Measurements from ENCODE around the gene SLC2A4.
A peak's percentile ranks its signal among the peaks of the same experiment; 100 is the strongest.

Gene SLC2A4

GRCh38 chr17:7256766-7257456 lies 24.6 kb upstream of the SLC2A4 start:
- Histone ChIP-seq H3K9me3 (ENCODE audit: control insufficient read depth in 2 of 2, low read length in 2 of 2) (no peaks in the 10 kb centered on the region), H3K4me3 (ENCODE audit: low read length in 2 of 2) (no peak overlapping the region), H3K27ac (ENCODE audit: low read depth in 2 of 2, low read length in 2 of 2) (peak overlapping the region; percentile 97 to 100), H3K36me3 (ENCODE audit: control insufficient read depth in 2 of 2, insufficient read depth in 2 of 2, low read length in 2 of 2) (peaks cover 27 to 31% of the 10 kb centered on the region in 2 donors), H3K9ac (ENCODE audit: low read depth in 1 of 2, low read length in 2 of 2) (peak overlapping the region in 1 of 2 donors; percentile 53), H3K27me3 (ENCODE audit: control insufficient read depth in 2 of 2, insufficient read depth in 2 of 2, low read length in 2 of 2) (peaks cover 0 to 2% of the 10 kb centered on the region in 2 donors), H3K4me1 (ENCODE audit: control insufficient read depth in 2 of 2, insufficient read depth in 2 of 2, low read length in 2 of 2) (peaks cover 27 to 34% of the 10 kb centered on the region in 2 donors)

- H3K27me3 ChIP-seq (ENCODE audit: control insufficient read depth in 2 of 2, insufficient read depth in 2 of 2, low read length in 2 of 2), result peaks cover 6 to 8% of the 10 kb centered on the region in 2 donors
- peaks cover 30 to 31% of the 10 kb centered on the region in 2 donors for H3K4me1 ChIP-seq (ENCODE audit: control insufficient read depth in 2 of 2, insufficient read depth in 2 of 2, low read length in 2 of 2)
- peak overlapping the region; percentile 97 to 100 for H3K27ac ChIP-seq (ENCODE audit: low read depth in 2 of 2, low read length in 2 of 2)
- no peaks in the 10 kb centered on the region for H3K9me3 ChIP-seq (ENCODE audit: control insufficient read depth in 2 of 2, low read length in 2 of 2)
- H3K36me3 ChIP-seq (ENCODE audit: control insufficient read depth in 2 of 2, insufficient read depth in 2 of 2, low read length in 2 of 2), result peaks cover 27 to 29% of the 10 kb centered on the region in 2 donors
- H3K9ac ChIP-seq (ENCODE audit: low read depth in 1 of 2, low read length in 2 of 2), result peak overlapping the region; percentile 71 to 100
- peak overlapping the region; percentile 38 to 87 for H3K4me3 ChIP-seq (ENCODE audit: low read length in 2 of 2)
These were observed 22.6 kb upstream of the SLC2A4 start for GRCh38 chr17:7258731-7259554.

GRCh38 chr17:7259555-7259889 lies 22.0 kb upstream of the SLC2A4 start:
- Histone ChIP-seq H3K4me3 (ENCODE audit: low read length in 2 of 2) (peak overlapping the region; percentile 38 to 87), H3K4me1 (ENCODE audit: control insufficient read depth in 2 of 2, insufficient read depth in 2 of 2, low read length in 2 of 2) (peaks cover 33 to 36% of the 10 kb centered on the region in 2 donors), H3K27me3 (ENCODE audit: control insufficient read depth in 2 of 2, insufficient read depth in 2 of 2, low read length in 2 of 2) (peaks cover 6 to 8% of the 10 kb centered on the region in 2 donors), H3K27ac (ENCODE audit: low read depth in 2 of 2, low read length in 2 of 2) (peak overlapping the region; percentile 97 to 100), H3K9me3 (ENCODE audit: control insufficient read depth in 2 of 2, low read length in 2 of 2) (no peaks in the 10 kb centered on the region), H3K36me3 (ENCODE audit: control insufficient read depth in 2 of 2, insufficient read depth in 2 of 2, low read length in 2 of 2) (peaks cover 25 to 26% of the 10 kb centered on the region in 2 donors), H3K9ac (ENCODE audit: low read depth in 1 of 2, low read length in 2 of 2) (peak overlapping the region; percentile 71 to 100)

GRCh38 chr17:7260151-7260550 lies 21.4 kb upstream of the SLC2A4 start:
- Histone ChIP-seq H3K27me3 (ENCODE audit: control insufficient read depth in 2 of 2, insufficient read depth in 2 of 2, low read length in 2 of 2) (peaks cover 6 to 8% of the 10 kb centered on the region in 2 donors), H3K9ac (ENCODE audit: low read depth in 1 of 2, low read length in 2 of 2) (peak overlapping the region; percentile 71 to 100), H3K27ac (ENCODE audit: low read depth in 2 of 2, low read length in 2 of 2) (peak overlapping the region; percentile 97 to 100), H3K9me3 (ENCODE audit: control insufficient read depth in 2 of 2, low read length in 2 of 2) (no peaks in the 10 kb centered on the region), H3K4me3 (ENCODE audit: low read length in 2 of 2) (peak overlapping the region; percentile 87 to 98), H3K4me1 (ENCODE audit: control insufficient read depth in 2 of 2, insufficient read depth in 2 of 2, low read length in 2 of 2) (peaks cover 33 to 37% of the 10 kb centered on the region in 2 donors), H3K36me3 (ENCODE audit: control insufficient read depth in 2 of 2, insufficient read depth in 2 of 2, low read length in 2 of 2) (peaks cover 19 to 21% of the 10 kb centered on the region in 2 donors)

GRCh38 chr17:7260651-7261378 lies 20.7 kb upstream of the SLC2A4 start:
- Histone ChIP-seq H3K9me3 (ENCODE audit: control insufficient read depth in 2 of 2, low read length in 2 of 2) (no peaks in the 10 kb centered on the region), H3K27me3 (ENCODE audit: control insufficient read depth in 2 of 2, insufficient read depth in 2 of 2, low read length in 2 of 2) (peaks cover 6 to 8% of the 10 kb centered on the region in 2 donors), H3K4me1 (ENCODE audit: control insufficient read depth in 2 of 2, insufficient read depth in 2 of 2, low read length in 2 of 2) (peaks cover 33 to 37% of the 10 kb centered on the region in 2 donors), H3K36me3 (ENCODE audit: control insufficient read depth in 2 of 2, insufficient read depth in 2 of 2, low read length in 2 of 2) (peaks cover 16 to 21% of the 10 kb centered on the region in 2 donors), H3K4me3 (ENCODE audit: low read length in 2 of 2) (peak overlapping the region; percentile 87 to 98), H3K9ac (ENCODE audit: low read depth in 1 of 2, low read length in 2 of 2) (peak overlapping the region; percentile 71 to 100), H3K27ac (ENCODE audit: low read depth in 2 of 2, low read length in 2 of 2) (peak overlapping the region; percentile 97 to 100)

- Histone ChIP-seq H3K4me3 (ENCODE audit: low read length in 2 of 2) (peak overlapping the region; percentile 87 to 98), H3K27me3 (ENCODE audit: control insufficient read depth in 2 of 2, insufficient read depth in 2 of 2, low read length in 2 of 2) (peaks cover 6 to 8% of the 10 kb centered on the region in 2 donors), H3K36me3 (ENCODE audit: control insufficient read depth in 2 of 2, insufficient read depth in 2 of 2, low read length in 2 of 2) (peaks cover 10 to 17% of the 10 kb centered on the region in 2 donors), H3K27ac (ENCODE audit: low read depth in 2 of 2, low read length in 2 of 2) (peak overlapping the region; percentile 97 to 100), H3K9ac (ENCODE audit: low read depth in 1 of 2, low read length in 2 of 2) (peak overlapping the region; percentile 95 to 100), H3K9me3 (ENCODE audit: control insufficient read depth in 2 of 2, low read length in 2 of 2) (no peaks in the 10 kb centered on the region), H3K4me1 (ENCODE audit: control insufficient read depth in 2 of 2, insufficient read depth in 2 of 2, low read length in 2 of 2) (peaks cover 35 to 37% of the 10 kb centered on the region in 2 donors)
These were observed 19.9 kb upstream of the SLC2A4 start for GRCh38 chr17:7261379-7262191.

- H3K4me3 ChIP-seq (ENCODE audit: low read length in 2 of 2), result peak within 1 kb of the TSS; percentile 87 to 98
- peak within 1 kb of the TSS; percentile 97 to 100 for H3K27ac ChIP-seq (ENCODE audit: low read depth in 2 of 2, low read length in 2 of 2)
- H3K4me1 ChIP-seq (ENCODE audit: control insufficient read depth in 2 of 2, insufficient read depth in 2 of 2, low read length in 2 of 2), result peaks cover 35 to 37% of the 10 kb centered on the region in 2 donors
- H3K36me3 ChIP-seq (ENCODE audit: control insufficient read depth in 2 of 2, insufficient read depth in 2 of 2, low read length in 2 of 2), result peaks cover 7 to 14% of the 10 kb centered on the region in 2 donors
- H3K9ac ChIP-seq (ENCODE audit: low read depth in 1 of 2, low read length in 2 of 2), result peak within 1 kb of the TSS; percentile 95 to 100
- no peaks in the 10 kb centered on the region for H3K9me3 ChIP-seq (ENCODE audit: control insufficient read depth in 2 of 2, low read length in 2 of 2)
- peaks cover 6 to 8% of the 10 kb centered on the region in 2 donors for H3K27me3 ChIP-seq (ENCODE audit: control insufficient read depth in 2 of 2, insufficient read depth in 2 of 2, low read length in 2 of 2)
These were observed 19.2 kb upstream of the SLC2A4 start, which contains the start of gene CLDN7 for GRCh38 chr17:7262192-7262934. TSS of gene CLDN7 (minus strand) at chr17:7262478. CDS start at chr17:7262043, 435 bp downstream.

- peak overlapping the region; percentile 97 to 100 for H3K27ac ChIP-seq (ENCODE audit: low read depth in 2 of 2, low read length in 2 of 2)
- peaks cover 7 to 14% of the 10 kb centered on the region in 2 donors for H3K36me3 ChIP-seq (ENCODE audit: control insufficient read depth in 2 of 2, insufficient read depth in 2 of 2, low read length in 2 of 2)
- peak overlapping the region; percentile 92 to 100 for H3K9ac ChIP-seq (ENCODE audit: low read depth in 1 of 2, low read length in 2 of 2)
- H3K4me1 ChIP-seq (ENCODE audit: control insufficient read depth in 2 of 2, insufficient read depth in 2 of 2, low read length in 2 of 2), result peaks cover 29 to 35% of the 10 kb centered on the region in 2 donors
- H3K9me3 ChIP-seq (ENCODE audit: control insufficient read depth in 2 of 2, low read length in 2 of 2), result no peaks in the 10 kb centered on the region
- H3K4me3 ChIP-seq (ENCODE audit: low read length in 2 of 2), result peak overlapping the region; percentile 87 to 91
- peaks cover 6 to 8% of the 10 kb centered on the region in 2 donors for H3K27me3 ChIP-seq (ENCODE audit: control insufficient read depth in 2 of 2, insufficient read depth in 2 of 2, low read length in 2 of 2)
These were observed 18.4 kb upstream of the SLC2A4 start for GRCh38 chr17:7262935-7263800.
